MCF 10A (cell line): Measurements from ENCODE around the gene GADD45A. TPM values are rescaled to one million over a fixed set of nuclear protein-coding genes. Genes with fewer than 3 reads are reported as not detected.

Source experiments
- BruUV-seq: library from RNA; stranded (reverse); fragments of 400-500 nt; replicated peaks from 2 replicates; lab custom pipeline; 2021; lab: Mats Ljungman, UMichigan
- CTCF ChIA-PET: fragments of 300-600 bp; sonication (Branson Sonifier 250); formaldehyde crosslinking; extraction: SDS; loops from one replicate; lab custom pipeline; 2021; ENCODE audit warnings: antibody characterized with exemption, inconsistent platforms; lab: Yijun Ruan, JAX
- POLR2A ChIA-PET: fragments of 300-600, 350-650 bp; sonication (Branson Sonifier 250); formaldehyde crosslinking; extraction: SDS; loops from one replicate; lab custom pipeline; 2020; ENCODE audit warnings: antibody characterized with exemption, inconsistent platforms; lab: Yijun Ruan, JAX
- DNase-seq: peaks from one replicate; pipeline ENCODE4 v3.0.0-alpha.2; 2018; ENCODE audit not compliant: unreplicated experiment
- H3K27ac Mint-ChIP-seq: one replicate; pipeline ENCODE4 v1.8.0; 2022; ENCODE audit warnings: mild to moderate bottlenecking, low read depth, mixed read lengths; ENCODE audit not compliant: unreplicated experiment
- H3K27me3 Mint-ChIP-seq: one replicate; pipeline ENCODE4 v1.8.0; 2022; ENCODE audit warnings: mixed read lengths; ENCODE audit not compliant: insufficient read depth, unreplicated experiment
- H3K36me3 Mint-ChIP-seq: one replicate; pipeline ENCODE4 v1.8.0; 2022; ENCODE audit warnings: mild to moderate bottlenecking, moderate library complexity, mixed read lengths; ENCODE audit not compliant: insufficient read depth, unreplicated experiment
- H3K4me1 Mint-ChIP-seq: one replicate; pipeline ENCODE4 v1.8.0; 2022; ENCODE audit warnings: mixed read lengths; ENCODE audit not compliant: insufficient read depth, unreplicated experiment
- H3K4me3 Mint-ChIP-seq: one replicate; pipeline ENCODE4 v1.8.0; 2022; ENCODE audit warnings: mild to moderate bottlenecking, moderate library complexity, mixed read lengths; ENCODE audit not compliant: unreplicated experiment
- H3K9me3 Mint-ChIP-seq: one replicate; pipeline ENCODE4 v1.8.0; 2022; ENCODE audit warnings: mixed read lengths; ENCODE audit not compliant: unreplicated experiment
- intact Hi-C: fragments of 100-400 bp; cut with micrococcal nuclease; formaldehyde crosslinking; loops from 2 replicates; pipeline ENCODE4 v1.14.1; 2022
- total RNA-seq: library from RNA; stranded (reverse); gene quantifications from 2 replicates; pipeline ENCODE4 v1.2.3, GENCODE V29; 2022
- TF ChIP-seq, protein P1 (sequence below): fragments of 200-600 bp; IDR thresholded peaks from one replicate; pipeline ENCODE4 v1.8.0; 2022; ENCODE audit warnings: antibody characterized with exemption, mild to moderate bottlenecking; ENCODE audit not compliant: unreplicated experiment

The GADD45A gene
- total RNA-seq, 1 experiment from 2014 or later, result 225 TPM

DNA sequence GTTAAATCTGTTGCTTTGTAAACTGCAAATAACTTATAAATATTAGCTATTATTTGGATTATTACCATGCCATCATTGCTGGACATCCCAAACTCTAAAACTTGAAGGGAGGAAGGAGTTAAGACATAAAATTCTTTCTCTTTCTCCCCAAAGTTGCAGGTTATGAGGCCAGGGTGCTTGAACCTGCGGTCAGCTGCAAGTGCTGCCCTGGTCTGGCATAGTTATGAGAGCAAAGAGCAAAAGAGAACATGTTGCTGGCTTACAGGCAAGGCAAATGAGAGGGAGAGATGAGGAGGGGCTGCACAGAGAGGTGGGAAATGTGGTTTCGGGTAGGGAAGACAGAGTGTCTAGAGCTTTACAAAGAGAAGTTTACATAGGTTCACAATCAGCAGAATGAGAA is 30.8 kb downstream of the GADD45A start:
- intact Hi-C loops, result loop anchor here (2.0 kb wide), 1 partner anchor 33 kb away; no protein-coding TSS in a partner anchor
- Mint-ChIP-seq H3K27ac (no peak overlapping the region), H3K4me3 (no peak overlapping the region), H3K4me1 (peaks cover 50% of the 10 kb centered on the region), H3K27me3 (no peaks in the 10 kb centered on the region), H3K9me3 (no peaks in the 10 kb centered on the region), H3K36me3 (peaks cover 3% of the 10 kb centered on the region)
- DNase-seq, result no peak
- POLR2A ChIA-PET, result interaction anchor here (0.7 to 9.8 kb wide), 11 partner anchors 10 to 287 kb away, joined by 3 to 130 read pairs (median 4); partner anchors contain the start of gene GADD45A
- TF ChIP-seq, protein P1, sequence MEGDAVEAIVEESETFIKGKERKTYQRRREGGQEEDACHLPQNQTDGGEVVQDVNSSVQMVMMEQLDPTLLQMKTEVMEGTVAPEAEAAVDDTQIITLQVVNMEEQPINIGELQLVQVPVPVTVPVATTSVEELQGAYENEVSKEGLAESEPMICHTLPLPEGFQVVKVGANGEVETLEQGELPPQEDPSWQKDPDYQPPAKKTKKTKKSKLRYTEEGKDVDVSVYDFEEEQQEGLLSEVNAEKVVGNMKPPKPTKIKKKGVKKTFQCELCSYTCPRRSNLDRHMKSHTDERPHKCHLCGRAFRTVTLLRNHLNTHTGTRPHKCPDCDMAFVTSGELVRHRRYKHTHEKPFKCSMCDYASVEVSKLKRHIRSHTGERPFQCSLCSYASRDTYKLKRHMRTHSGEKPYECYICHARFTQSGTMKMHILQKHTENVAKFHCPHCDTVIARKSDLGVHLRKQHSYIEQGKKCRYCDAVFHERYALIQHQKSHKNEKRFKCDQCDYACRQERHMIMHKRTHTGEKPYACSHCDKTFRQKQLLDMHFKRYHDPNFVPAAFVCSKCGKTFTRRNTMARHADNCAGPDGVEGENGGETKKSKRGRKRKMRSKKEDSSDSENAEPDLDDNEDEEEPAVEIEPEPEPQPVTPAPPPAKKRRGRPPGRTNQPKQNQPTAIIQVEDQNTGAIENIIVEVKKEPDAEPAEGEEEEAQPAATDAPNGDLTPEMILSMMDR, result no peak
- CTCF ChIA-PET, result interaction anchor here (0.7 to 1.9 kb wide), 6 partner anchors 19 to 146 kb away, joined by 3 to 12 read pairs (median 4); no protein-coding TSS in a partner anchor
- BruUV-seq, result no TSS peak

DNA sequence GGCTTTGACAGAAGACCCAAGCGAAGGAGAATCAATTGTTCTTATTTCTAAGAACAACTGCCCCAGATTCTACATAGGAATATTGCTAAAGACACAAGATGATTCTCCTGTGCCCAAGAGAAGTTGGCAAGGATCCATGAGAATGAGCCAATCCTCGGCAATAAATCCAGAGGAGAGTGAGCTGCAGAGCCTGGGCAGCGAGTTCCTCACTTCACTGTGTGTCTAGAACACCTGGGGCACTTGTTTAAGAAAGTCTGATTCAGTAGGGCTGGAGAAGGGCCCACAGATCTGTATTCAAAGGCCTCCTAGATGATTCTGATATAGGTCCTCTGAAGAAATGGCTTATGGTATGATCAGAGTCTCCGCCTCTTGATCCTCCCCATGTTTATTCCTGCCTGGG is 31.8 kb downstream of the GADD45A start:
- TF ChIP-seq, protein P1, result no peak
- H3K4me3 Mint-ChIP-seq, result no peak overlapping the region
- POLR2A ChIA-PET, result interaction anchor here (0.7 to 9.8 kb wide), 10 partner anchors 9 to 99 kb away, joined by 3 to 130 read pairs (median 4); partner anchors contain the start of gene GADD45A
- no peaks in the 10 kb centered on the region for H3K9me3 Mint-ChIP-seq
- H3K27ac Mint-ChIP-seq, result peak overlapping the region; percentile 40
- BruUV-seq, result no TSS peak
- peaks cover 44% of the 10 kb centered on the region for H3K4me1 Mint-ChIP-seq
- intact Hi-C loops, result loop anchor here (2.0 kb wide), 1 partner anchor 32 kb away; no protein-coding TSS in a partner anchor
- H3K27me3 Mint-ChIP-seq, result no peaks in the 10 kb centered on the region
- peak; percentile 98 for DNase-seq
- no peaks in the 10 kb centered on the region for H3K36me3 Mint-ChIP-seq
- CTCF ChIA-PET, result interaction anchor here (1.3 kb wide), 1 partner anchor 181 kb away, joined by 4 read pairs; no protein-coding TSS in a partner anchor

DNA sequence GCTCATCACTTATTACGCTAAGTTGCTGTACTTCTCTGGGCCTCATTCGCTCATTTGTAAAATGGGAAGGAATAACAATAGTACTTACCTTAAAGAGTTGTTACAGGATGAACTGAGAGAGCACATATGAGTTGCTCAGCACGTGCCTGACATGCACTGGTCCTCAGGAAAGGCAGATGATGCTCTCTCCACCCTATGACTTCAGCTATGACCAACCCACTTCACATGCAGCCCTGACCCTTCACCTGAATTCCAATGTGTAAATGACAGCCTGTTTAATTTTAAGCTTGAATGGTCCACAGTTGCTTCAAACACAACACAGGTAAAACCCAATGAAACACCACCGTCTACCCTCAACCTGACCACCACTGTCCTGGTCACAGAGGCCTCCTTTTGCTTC is 32.9 kb downstream of the GADD45A start:
- peaks cover 43% of the 10 kb centered on the region for H3K4me1 Mint-ChIP-seq
- intact Hi-C loops, result loop anchor here (2.0 kb wide), 1 partner anchor 31 kb away; no protein-coding TSS in a partner anchor

More for the DNA sequence above, 32.9 kb downstream of the GADD45A start:
- ChIA-PET POLR2A (interaction anchor here (0.8 to 9.8 kb wide), 10 partner anchors 8 to 99 kb away, joined by 3 to 130 read pairs (median 4); partner anchors contain the start of gene GADD45A), CTCF (interaction anchor here (0.5 to 1.4 kb wide), 5 partner anchors 35 to 182 kb away, joined by 3 to 4 read pairs (median 4); no protein-coding TSS in a partner anchor)
- Mint-ChIP-seq H3K36me3 (no peaks in the 10 kb centered on the region), H3K27ac (peak overlapping the region; percentile 40), H3K9me3 (no peaks in the 10 kb centered on the region), H3K4me3 (no peak overlapping the region), H3K27me3 (no peaks in the 10 kb centered on the region)
- TF ChIP-seq, protein P1, result no peak
- DNase-seq, result no peak
- BruUV-seq, result no TSS peak
